BJ (cell line): Measurements from ENCODE around the gene TBXAS1. TPM values are rescaled to one million over a fixed set of nuclear protein-coding genes. Genes with fewer than 3 reads are reported as not detected.

ENCODE experiments used
- polyA plus RNA-seq: library from polyadenylated mRNA; depleted of rRNA; stranded (reverse); fragments of >200 nt; gene quantifications from 2 replicates; pipeline ENCODE4 v1.2.3, GENCODE V29; 2011; rRNA removed

The TBXAS1 gene
- polyA plus RNA-seq, 1 experiment, result 0.16 TPM

Other genes starting within 250 kb of the TBXAS1 start
- 2.9 and 3.6 TPM in 2 replicates for gene HIPK2, start 51.3 kb upstream of the TBXAS1 start, polyA plus RNA-seq
- gene PARP12, start 233.7 kb downstream of the TBXAS1 start, polyA plus RNA-seq, result 15.8 and 21.2 TPM in 2 replicates